ENCODE data around the gene MUC4.
"Not testable (repeated sequence)": the region's sequence is repeated elsewhere in the genome, so short reads cannot be mapped to it uniquely, and the experiment has no call there.

Gene MUC4

GRCh38 chr3:195810455-195810845 lies 1.3 kb downstream of the MUC4 start:
- DNase-seq, result no peak

- DNase-seq, result no peak
Measured at GRCh38 chr3:195809796-195810454, 1.8 kb downstream of the MUC4 start.

GRCh38 chr3:195809291-195809785 lies 2.4 kb downstream of the MUC4 start:
- DNase-seq, result no peak

GRCh38 chr3:195808741-195809290 lies 2.9 kb downstream of the MUC4 start:
- no peak for DNase-seq

GRCh38 chr3:195807681-195808121 lies 4.0 kb downstream of the MUC4 start:
- no peak for DNase-seq

GRCh38 chr3:195806916-195807231 lies 4.9 kb downstream of the MUC4 start:
- DNase-seq, result no peak

- no peak for DNase-seq
Measured at GRCh38 chr3:195806211-195806915, 5.4 kb downstream of the MUC4 start.

GRCh38 chr3:195805588-195805987 lies 6.1 kb downstream of the MUC4 start:
- DNase-seq, result not testable (repeated sequence)

GRCh38 chr3:195805181-195805580 lies 6.5 kb downstream of the MUC4 start:
- DNase-seq, result no peak

- no peak for DNase-seq
Measured at GRCh38 chr3:195803289-195803908, 8.3 kb downstream of the MUC4 start.

- DNase-seq, result no peak
Measured at GRCh38 chr3:195802795-195803194, 8.9 kb downstream of the MUC4 start.

GRCh38 chr3:195802261-195802701 lies 9.4 kb downstream of the MUC4 start:
- no peak for DNase-seq

- no peak for DNase-seq
Measured at GRCh38 chr3:195801251-195802183, 10.2 kb downstream of the MUC4 start.

- DNase-seq, result no peak
Measured at GRCh38 chr3:195800240-195800639, 11.5 kb downstream of the MUC4 start.

GRCh38 chr3:195796795-195797194 lies 14.9 kb downstream of the MUC4 start:
- no peak for DNase-seq

GRCh38 chr3:195794708-195795107 lies 17.0 kb downstream of the MUC4 start:
- DNase-seq, result no peak

GRCh38 chr3:195792621-195793020 lies 19.1 kb downstream of the MUC4 start:
- not testable (repeated sequence) for DNase-seq

- DNase-seq, result no peak
Measured at GRCh38 chr3:195790901-195791300, 20.8 kb downstream of the MUC4 start.

GRCh38 chr3:195788711-195789581 lies 22.8 kb downstream of the MUC4 start:
- no peak for DNase-seq

GRCh38 chr3:195785781-195786405 lies 25.8 kb downstream of the MUC4 start:
- DNase-seq, result not testable (repeated sequence)

GRCh38 chr3:195784031-195784430 lies 27.7 kb downstream of the MUC4 start:
- not testable (repeated sequence) for DNase-seq

Measured in GF-D8 (cell line).